A172 (cell line): Measurements from ENCODE around the gene MSRB1. TPM values are rescaled to one million over a fixed set of nuclear protein-coding genes. Genes with fewer than 3 reads are reported as not detected.
"Not testable (repeated sequence)": the region's sequence is repeated elsewhere in the genome, so short reads cannot be mapped to it uniquely, and the experiment has no call there.

Experiments used
- DNase-seq: peaks from one replicate; pipeline ENCODE4 v3.0.0-alpha.2; 2015; ENCODE audit warnings: low spot score
- total RNA-seq: library from RNA; depleted of rRNA; stranded (reverse); fragments of >200 nt; shearing (Covaris generic); gene quantifications from 2 replicates; pipeline ENCODE4 v1.2.3, GENCODE V29; 2014

Gene MSRB1
- total RNA-seq, 1 experiment from 2014 or later, result 15.6 TPM

DNA sequence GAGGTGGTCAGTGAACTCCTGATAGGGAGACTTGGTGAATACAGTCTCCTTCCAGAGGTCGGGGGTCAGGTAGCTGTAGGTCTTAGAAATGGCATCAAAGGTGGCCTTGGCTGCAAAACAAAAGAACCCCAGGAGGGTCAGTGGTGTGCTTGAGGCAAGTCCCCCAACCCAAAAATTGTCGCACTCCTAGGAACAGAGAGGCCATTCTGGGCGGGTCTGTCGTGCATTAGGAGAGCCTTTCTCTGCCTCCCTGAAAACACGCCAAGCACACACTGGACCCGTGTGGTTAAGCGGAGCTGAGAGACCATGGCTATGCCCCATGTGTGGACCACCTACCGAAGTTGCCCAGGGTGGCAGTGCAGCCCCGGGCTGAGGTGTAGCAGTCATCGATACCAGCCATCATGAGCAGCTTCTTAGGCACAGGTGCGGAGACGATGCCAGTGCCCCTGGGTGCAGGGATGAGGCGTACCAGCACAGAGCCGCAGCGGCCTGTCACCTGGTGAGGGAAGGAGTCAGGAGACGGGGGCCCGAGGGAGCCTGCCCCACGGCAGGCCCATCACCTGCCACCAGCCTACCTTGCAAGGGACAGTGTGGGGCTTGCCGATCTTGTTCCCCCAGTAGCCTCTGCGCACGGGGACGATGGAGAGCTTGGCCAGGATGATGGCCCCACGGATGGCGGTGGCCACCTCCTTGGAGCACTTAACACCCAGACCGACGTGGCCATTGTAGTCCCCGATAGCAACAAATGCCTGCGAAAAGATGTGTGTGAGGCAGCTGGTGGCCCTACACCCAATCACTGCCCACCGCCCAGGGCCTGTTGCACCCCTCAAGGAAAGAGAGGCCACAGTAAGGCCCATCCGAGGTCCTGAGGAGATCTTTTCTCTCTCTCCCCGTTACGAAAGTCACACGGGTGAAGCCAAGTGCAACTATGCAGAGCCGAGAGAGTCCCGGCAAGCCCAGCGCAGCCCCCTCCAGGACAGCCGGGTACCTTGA lies 19.5 kb upstream of the MSRB1 start:
- not testable (repeated sequence) for DNase-seq

- no peak for DNase-seq
Observed at GRCh38 chr16:1961651-1962067, 18.7 kb upstream of the MSRB1 start.

- no peak for DNase-seq
Observed at GRCh38 chr16:1960665-1961630, 17.9 kb upstream of the MSRB1 start.

DNA sequence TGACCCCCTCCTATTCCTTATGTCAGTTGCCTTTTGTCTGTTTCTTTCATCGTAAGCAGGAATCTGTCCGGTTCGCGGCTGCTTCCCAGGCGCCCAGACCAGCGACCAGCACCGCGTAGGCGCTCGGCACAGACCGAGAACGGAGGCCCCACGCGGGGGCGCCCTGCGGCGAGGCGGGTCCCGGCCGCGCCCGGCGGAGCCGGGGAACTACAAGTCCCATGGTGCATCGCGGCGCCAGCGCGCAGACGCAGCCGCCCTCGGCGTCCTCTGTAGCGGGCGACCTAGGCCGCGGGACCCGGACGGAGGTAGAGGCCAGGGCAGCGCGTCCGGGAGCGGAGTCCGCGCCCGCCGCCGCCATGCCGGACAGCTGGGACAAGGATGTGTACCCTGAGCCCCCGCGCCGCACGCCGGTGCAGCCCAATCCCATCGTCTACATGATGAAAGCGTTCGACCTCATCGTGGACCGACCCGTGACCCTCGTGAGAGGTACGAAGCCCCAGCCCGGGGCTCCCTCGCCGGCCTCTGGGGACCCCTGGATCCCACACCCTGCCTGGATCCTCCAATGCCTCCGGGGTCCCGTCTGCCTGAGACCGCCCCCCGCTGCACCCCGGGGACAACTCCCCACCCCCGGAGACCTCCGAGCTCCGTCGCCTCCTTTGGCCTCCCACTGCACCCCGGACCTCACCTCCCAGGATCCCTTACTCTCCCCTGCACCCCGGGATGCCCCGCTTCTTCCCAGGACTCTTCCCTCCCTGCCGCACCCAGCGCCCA lies 16.5 kb upstream of the MSRB1 start, which contains the start of gene NDUFB10:
Gene NDUFB10 (plus strand): TSS at position 270 of the 771 bp plus-strand sequence. CDS start 87 bp downstream, at position 357.
- peak; percentile 78 for DNase-seq

DNA sequence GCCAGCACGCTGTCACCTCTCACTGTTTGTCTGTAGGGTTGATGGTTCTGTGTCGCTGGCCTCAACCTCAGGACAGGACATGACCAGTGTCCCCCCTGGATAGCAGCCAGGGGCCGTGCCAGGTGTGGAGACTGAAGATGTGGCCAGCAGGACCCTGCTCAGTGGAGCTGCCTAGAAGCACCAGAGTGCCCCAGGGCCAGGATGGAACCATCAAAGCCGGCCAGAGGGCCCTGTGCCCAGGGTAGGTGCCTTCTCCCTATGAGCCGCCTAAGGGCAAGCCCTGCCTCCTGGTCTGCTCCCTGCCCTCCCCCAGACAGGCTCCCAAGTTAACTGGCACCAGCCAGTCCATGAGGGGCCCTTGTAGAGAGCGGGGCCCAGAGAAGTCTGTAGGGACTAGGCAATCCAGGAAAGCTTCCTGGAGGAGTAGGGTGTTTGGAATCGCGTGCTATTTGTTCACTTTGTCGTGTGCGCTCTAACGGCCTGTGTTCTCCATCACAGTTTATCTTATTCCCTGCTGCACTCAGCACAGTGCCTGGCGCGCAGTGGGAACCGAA lies 15.8 kb upstream of the MSRB1 start:
- no peak for DNase-seq

GRCh38 chr16:1958143-1958491 lies 15.1 kb upstream of the MSRB1 start:
- not testable (repeated sequence) for DNase-seq

DNA sequence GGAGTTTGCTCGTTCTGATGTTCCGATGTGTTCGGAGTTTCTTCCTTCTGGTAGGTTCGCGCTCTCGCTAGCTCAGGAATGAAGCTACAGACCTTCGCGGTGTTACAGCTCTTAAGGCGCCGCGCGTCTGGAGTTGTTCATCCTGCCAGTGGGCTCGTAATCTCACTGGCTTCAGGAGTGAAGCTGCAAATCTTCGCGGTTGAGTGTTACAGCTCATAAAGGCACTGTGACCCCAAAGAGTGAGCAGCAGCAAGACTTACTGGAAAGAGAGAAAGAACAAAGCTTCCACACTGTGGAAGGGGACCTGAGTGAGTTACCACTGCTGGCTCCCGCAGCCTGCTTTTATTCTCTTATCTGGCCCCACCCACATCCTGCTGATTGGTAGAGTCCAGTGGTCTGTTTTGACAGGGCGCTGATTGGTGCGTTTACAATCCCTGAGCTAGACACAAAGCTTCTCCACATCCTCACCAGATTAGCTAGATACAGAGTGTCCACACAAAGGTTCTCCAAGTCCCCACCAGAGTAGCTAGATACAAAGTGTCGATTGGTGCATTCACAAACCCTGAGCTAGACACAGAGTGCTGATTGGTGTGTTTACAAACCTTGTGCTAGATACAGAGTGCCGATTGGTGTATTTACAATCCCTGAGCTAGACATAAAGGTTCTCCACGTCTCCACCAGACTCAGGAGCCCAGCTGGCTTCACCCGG lies 14.6 kb upstream of the MSRB1 start:
- DNase-seq, result not testable (repeated sequence)

DNA sequence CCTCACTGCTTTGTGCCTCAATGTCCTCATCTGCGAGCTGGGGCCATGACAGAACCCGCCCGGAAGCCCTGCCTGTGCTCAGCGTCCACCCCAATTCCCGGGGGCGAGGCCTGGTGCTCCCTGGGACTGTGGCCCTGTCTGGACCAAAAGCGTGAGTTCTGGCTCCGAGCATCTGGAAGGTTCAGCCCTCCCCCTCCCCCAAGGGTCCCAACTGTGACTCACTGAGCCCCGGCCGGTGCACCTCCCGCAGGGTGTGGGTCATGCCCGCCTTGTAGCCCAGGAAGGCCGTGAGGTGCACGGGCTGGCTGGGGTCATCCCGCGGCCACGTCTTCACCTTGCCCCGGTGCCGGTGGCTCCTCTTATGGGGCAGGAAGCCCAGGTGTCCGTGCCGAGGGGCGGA lies 10.7 kb upstream of the MSRB1 start:
- DNase-seq, result no peak

GRCh38 chr16:1950559-1950958 lies 7.6 kb upstream of the MSRB1 start:
- no peak for DNase-seq

GRCh38 chr16:1950047-1950446 lies 7.0 kb upstream of the MSRB1 start:
- DNase-seq, result no peak

- no peak for DNase-seq
Observed at GRCh38 chr16:1949507-1949906, 6.5 kb upstream of the MSRB1 start.

DNA sequence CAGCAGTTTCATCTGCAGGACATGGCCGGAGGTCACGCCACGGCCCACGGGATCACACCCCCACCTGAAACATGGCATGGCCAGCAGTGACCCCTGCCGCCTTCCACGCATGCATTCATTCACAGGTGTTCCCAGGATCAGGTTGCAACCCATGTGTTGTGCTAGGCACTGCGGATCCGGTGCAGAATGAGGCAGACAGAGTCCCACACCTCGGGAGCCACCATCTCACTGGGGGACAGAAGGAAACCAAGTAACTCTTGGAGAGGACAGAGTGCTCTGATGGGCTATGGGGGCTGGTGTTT lies 4.3 kb upstream of the MSRB1 start:
- no peak for DNase-seq

DNA sequence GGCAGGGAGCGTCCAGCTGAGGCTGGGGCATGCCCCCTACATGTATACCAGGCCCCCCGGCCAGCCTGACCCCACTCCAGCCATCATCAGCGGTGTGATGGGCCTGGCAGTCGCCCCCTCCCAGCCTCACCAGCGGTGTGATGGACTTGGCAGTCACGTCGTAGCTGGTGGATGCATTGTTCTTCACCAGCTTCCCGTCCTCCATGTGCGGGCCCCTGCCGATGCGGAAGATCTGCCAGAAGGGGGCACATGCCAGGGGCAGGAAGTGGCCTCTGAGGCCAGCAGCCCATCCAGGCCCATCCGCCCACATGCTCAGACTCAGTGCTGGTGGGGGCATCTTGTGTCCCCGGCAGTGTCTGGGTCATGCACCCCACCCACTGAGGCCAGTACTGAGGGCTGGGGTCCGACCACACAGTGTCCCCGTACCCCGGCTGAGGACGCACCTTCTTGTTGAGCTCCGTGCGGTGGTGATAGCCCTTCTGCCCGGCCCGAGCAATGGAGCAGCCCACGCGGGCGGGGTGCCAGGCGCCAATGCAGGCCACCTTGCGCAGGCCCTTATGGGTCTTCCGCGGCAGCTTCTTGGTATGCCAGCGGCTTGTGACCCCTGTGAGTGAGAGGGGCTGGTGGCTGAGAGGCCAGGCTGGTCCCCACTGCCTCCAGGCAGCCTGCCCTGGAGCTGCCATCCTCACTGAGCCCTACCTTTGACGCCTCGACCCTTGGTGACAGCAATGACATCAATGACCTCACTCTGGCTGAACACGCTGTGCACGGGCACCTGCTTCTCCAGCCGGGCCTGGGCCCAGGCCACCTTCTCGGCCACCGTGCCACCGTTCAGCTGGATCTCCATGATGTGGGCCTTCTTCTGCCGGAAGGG lies 3.7 kb upstream of the MSRB1 start:
- DNase-seq, result no peak

DNA sequence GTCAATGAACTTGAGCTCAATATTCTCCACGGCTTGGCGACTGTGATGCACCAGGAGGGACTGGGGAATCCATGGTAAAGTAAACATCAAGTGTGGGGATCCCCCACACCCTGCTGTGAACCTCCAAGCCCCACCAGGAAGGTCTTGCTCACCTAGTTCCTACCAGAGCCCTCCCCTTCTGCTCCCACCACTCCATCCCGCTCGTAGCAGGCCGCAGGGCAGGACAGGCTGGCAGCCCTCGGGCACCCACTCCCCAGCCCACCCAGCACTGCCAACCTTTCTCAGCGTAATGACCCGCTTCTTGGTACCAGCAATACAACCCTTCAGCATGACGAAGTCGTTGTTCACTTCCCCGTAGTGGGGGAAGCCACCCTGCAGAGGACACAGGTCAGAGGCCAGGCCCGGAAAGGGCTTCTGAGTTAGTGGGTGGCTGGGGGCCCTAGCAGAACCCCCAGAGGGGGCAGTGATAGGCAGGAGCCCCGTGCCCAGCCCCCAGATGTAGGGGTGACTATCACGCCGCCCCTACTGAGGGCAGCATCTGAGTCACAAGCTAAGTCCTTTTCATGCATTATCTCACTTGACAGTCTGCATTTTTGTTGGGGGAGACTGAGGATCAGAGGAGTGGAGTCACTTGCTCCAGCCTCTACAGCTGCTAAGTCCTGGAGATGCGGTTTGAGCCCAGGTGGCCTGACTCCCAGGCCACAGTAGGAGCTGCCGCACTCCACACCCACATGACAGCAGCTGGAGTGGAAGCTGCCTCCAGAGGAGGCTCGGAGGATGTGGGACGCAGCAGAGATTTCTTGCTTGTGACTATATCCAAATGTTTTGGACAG lies 2.8 kb upstream of the MSRB1 start:
- no peak for DNase-seq

DNA sequence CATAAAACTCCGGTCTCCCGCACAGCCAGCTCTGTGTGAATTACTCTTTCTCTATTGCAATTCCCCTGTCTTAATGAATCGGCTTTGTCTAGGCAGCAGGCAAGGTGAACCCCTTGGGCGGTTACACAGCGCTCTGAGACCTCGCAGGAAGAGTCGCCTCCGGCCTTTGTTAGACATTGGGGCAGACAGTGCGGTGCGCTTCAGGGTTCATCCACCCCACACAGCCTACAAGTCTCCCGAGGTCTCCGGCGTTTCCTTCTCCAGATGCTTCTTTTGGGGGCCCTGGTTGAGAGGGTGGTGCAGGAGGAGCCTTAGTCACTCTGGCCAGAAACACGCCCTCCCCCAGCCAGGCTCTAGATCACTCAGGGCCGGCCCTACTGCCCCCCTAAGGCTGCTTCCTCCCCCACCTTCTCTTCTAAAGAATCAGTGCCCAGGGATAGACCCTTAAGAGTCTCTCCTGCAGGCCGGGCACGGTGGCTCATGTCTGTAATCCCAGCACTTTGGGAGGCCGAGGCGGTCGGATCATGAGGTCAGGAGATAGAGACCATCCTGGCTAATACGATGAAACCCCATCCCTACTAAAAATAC lies 1.7 kb upstream of the MSRB1 start:
- DNase-seq, result no peak

- no peak for DNase-seq
Observed at GRCh38 chr16:1942047-1942809, 771 bp downstream of the MSRB1 start.

GRCh38 chr16:1941162-1942046 lies 1.6 kb downstream of the MSRB1 start:
- no peak for DNase-seq
